HG02642 (cell line): Measurements from ENCODE around the gene TSPAN33.
"Not testable (repeated sequence)": the region's sequence is repeated elsewhere in the genome, so short reads cannot be mapped to it uniquely, and the experiment has no call there.

ENCODE experiments used
- ATAC-seq: cut with Tn5 transposase; IDR thresholded peaks from one replicate; pipeline ENCODE4 v1.9.1; 2021; ENCODE audit warnings: mild to moderate bottlenecking; ENCODE audit not compliant: unreplicated experiment, poor library complexity

Gene TSPAN33

GRCh38 chr7:129205126-129205818 is 60.8 kb downstream of the TSPAN33 start:
- ATAC-seq, result no peak

GRCh38 chr7:129205987-129206785 is 61.7 kb downstream of the TSPAN33 start:
- no peak for ATAC-seq

GRCh38 chr7:129208667-129209066 is 64.2 kb downstream of the TSPAN33 start:
- no peak for ATAC-seq

- ATAC-seq, result no peak
These were observed 64.8 kb downstream of the TSPAN33 start for GRCh38 chr7:129209067-129209926.

GRCh38 chr7:129210256-129210988 is 65.9 kb downstream of the TSPAN33 start:
- ATAC-seq, result peak; percentile 75

DNA sequence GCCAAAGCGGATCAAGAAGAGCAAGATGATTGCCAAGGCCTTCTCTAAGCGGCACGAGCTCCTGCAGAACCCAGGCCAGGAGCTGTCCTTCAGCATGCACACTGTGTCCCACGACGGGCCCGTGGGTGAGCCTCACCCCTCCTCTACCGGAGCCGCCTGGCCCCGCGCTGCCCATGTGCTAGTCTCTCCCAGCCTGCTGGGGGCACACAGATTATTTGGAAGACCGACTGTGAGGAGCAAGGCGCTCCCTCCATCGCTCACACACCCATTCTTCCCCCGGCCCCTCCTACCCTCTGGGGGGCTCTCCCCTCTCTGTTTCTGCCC is 66.4 kb downstream of the TSPAN33 start:
- no peak for ATAC-seq

DNA sequence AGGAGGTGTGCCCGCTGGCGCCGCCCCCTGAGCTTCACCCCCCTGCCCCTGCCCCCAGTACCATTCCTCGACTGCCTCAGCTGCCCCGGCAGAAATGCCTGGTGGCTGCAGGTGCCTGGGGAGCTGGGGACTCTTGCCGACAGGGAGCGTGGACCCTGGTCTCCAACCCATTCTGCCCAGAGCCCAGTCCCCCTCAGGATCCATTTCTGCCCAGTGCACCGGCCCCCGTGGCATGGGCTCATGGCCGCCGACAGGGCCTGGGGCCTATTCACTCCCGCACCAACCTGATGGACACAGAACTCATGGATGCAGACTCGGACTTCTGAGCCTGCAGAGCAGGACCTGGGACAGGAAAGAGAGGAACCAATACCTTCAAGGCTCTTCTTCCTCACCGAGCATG is 67.6 kb downstream of the TSPAN33 start:
- no peak for ATAC-seq

- ATAC-seq, result no peak
These were observed 68.1 kb downstream of the TSPAN33 start for GRCh38 chr7:129212596-129212995.

- ATAC-seq, result no peak
These were observed 69.3 kb downstream of the TSPAN33 start for GRCh38 chr7:129213828-129214227.

DNA sequence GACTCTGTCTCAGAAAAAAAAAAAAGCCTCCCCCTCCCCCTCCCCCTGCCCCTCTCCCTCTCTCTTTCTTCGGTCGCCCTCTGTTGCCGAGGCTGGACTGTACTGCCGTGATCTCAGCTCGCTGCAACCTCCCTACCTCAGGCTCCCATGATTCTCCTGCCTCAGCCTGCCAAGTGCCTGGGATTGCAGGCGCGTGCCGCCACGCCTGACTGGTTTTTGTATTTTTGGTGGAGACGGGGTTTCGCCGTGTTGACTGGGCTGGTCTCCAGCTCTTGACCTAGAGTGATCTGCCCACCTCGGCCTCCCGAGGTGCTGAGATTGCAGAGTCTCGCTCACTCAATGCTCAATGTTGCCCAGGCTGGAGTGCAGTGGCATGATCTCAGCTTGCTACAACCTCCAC is 71.2 kb downstream of the TSPAN33 start:
- not testable (repeated sequence) for ATAC-seq

DNA sequence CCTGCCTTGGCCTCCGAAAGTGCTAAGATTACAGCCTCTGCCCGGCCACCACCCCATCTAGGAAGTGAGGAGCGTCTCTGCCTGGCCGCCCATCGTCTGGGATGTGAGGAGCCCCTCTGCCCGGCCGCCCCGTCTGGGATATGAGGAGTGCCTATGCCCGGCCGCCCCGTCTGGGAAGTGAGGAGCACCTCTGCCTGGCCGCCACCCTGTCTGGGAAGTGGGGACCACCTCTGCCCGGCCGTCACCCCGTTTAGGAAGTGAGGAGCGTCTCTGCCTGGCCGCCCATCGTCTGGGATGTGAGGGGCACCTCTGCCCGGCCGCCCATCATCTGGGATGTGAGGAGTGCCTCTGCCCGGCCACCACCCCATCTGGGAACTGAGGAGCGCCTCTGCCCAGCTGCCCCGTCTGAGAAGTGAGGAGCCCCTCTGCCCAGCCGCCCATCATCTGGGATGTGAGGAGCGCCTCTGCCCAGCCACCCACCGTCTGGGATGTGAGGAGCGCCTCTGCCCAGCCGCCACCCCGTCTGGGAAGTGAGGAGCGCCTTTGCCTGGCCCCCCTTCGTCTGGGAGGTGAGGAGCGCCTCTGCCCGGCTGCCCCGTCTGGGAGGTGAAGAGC is 71.7 kb downstream of the TSPAN33 start:
- not testable (repeated sequence) for ATAC-seq

DNA sequence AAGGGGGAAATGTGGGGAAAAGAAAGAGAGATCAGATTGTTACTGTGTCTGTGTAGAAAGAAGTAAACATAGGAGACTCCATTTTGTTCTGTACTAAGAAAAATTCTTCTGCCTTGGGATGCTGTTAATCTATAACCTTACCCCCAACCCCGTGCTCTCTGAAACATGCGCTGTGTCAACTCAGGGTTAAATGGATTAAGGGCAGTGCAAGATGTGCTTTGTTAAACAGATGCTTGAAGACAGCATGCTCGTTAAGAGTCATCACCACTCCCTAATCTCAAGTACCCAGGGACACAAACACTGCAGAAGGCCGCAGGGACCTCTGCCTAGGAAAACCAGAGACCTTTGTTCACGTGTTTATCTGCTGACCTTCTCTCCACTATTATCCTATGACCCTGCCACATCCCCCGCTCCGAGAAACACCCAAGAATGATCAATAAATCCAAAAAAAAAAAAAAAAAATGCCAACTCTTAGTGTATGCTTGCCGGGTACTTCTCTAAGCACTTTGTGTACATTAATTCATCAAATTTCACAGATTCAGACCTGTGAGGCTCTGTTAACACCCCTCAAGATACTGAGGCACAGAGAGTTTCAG is 72.4 kb downstream of the TSPAN33 start:
- not testable (repeated sequence) for ATAC-seq

DNA sequence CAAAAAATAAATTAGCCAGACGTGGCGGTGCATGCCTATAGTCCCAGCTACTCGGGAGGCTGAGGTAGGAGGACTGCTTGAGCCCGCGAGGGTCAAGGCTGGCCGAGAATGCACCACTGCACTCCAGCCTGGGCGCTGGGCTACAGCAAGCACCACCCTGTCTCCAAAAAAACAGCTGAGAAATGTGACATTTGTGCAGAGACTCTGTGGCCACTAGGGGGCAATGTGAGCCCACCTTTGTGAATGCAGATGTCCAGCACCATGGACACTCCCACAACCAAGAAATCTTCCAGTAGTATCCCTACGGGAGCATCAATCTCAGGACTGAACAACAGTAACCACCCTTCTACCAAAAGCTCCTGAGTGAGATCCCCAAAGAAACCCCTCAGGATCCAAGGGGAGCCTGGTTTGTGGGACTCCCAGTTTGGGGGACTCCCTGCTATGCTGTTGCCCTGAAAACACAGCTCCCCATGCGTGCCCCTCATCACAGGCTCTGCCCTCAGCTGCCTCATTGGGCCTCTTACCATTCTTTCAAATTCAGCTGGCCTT is 74.1 kb downstream of the TSPAN33 start:
- peak; percentile 65 for ATAC-seq

GRCh38 chr7:129219166-129219565 is 74.7 kb downstream of the TSPAN33 start:
- ATAC-seq, result not testable (repeated sequence)
